ENCODE measurements around the gene ADAMTS2. TPM values are rescaled to one million over a fixed set of nuclear protein-coding genes. Genes with fewer than 3 reads are reported as not detected.

The ADAMTS2 gene
- total and polyA plus RNA-seq, 2 experiments from 2014 or later: 1.6 to 8.1 TPM

DNA sequence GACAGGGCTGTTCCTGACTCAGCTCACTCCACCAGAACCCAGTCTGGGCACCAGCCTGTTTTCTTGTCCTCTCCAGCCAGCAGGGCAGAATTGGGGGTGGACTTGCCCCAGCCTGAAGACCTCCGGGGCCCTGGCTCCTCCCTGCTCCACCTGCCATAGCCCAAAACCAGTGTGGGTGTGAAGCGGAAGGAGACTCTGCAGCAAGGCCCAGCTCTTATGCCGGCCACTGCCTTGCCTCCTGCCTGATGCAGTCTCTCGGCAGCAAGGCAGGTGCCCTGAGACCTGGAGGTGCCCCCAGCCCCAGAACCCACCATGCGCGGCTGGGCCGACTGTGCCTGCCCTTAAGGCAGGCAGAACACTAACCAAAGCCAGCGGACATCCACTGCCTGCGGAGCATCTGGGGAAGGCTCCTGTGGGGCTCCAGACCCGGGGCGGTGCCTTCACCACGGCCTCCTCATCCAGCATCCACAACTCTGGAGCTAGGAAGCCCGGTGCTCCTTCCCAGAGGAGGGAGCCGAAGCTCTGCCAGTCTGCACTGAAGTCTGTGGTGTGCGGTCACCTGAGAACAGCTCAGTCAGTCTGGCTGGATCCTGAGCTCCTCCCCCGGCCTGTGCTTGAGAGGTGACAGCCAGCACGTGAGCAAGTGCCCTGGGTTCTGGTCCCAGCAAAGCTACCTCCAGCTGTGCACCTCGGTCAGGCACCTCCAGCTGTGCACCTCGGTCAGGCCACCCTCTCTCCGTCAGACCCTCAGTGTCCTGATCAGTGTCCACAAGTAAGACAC is 116.7 kb downstream of the ADAMTS2 start (continued):
- TF ChIP-seq, protein P1, sequence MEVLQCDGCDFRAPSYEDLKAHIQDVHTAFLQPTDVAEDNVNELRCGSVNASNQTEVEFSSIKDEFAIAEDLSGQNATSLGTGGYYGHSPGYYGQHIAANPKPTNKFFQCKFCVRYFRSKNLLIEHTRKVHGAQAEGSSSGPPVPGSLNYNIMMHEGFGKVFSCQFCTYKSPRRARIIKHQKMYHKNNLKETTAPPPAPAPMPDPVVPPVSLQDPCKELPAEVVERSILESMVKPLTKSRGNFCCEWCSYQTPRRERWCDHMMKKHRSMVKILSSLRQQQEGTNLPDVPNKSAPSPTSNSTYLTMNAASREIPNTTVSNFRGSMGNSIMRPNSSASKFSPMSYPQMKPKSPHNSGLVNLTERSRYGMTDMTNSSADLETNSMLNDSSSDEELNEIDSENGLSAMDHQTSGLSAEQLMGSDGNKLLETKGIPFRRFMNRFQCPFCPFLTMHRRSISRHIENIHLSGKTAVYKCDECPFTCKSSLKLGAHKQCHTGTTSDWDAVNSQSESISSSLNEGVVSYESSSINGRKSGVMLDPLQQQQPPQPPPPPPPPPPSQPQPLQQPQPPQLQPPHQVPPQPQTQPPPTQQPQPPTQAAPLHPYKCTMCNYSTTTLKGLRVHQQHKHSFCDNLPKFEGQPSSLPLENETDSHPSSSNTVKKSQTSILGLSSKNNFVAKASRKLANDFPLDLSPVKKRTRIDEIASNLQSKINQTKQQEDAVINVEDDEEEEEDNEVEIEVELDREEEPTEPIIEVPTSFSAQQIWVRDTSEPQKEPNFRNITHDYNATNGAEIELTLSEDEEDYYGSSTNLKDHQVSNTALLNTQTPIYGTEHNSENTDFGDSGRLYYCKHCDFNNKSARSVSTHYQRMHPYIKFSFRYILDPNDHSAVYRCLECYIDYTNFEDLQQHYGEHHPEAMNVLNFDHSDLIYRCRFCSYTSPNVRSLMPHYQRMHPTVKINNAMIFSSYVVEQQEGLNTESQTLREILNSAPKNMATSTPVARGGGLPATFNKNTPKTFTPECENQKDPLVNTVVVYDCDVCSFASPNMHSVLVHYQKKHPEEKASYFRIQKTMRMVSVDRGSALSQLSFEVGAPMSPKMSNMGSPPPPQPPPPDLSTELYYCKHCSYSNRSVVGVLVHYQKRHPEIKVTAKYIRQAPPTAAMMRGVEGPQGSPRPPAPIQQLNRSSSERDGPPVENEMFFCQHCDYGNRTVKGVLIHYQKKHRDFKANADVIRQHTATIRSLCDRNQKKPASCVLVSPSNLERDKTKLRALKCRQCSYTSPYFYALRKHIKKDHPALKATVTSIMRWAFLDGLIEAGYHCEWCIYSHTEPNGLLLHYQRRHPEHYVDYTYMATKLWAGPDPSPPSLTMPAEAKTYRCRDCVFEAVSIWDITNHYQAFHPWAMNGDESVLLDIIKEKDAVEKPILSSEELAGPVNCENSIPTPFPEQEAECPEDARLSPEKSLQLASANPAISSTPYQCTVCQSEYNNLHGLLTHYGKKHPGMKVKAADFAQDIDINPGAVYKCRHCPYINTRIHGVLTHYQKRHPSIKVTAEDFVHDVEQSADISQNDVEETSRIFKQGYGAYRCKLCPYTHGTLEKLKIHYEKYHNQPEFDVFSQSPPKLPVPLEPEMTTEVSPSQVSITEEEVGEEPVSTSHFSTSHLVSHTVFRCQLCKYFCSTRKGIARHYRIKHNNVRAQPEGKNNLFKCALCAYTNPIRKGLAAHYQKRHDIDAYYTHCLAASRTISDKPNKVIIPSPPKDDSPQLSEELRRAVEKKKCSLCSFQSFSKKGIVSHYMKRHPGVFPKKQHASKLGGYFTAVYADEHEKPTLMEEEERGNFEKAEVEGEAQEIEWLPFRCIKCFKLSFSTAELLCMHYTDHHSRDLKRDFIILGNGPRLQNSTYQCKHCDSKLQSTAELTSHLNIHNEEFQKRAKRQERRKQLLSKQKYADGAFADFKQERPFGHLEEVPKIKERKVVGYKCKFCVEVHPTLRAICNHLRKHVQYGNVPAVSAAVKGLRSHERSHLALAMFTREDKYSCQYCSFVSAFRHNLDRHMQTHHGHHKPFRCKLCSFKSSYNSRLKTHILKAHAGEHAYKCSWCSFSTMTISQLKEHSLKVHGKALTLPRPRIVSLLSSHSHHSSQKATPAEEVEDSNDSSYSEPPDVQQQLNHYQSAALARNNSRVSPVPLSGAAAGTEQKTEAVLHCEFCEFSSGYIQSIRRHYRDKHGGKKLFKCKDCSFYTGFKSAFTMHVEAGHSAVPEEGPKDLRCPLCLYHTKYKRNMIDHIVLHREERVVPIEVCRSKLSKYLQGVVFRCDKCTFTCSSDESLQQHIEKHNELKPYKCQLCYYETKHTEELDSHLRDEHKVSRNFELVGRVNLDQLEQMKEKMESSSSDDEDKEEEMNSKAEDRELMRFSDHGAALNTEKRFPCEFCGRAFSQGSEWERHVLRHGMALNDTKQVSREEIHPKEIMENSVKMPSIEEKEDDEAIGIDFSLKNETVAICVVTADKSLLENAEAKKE (CRISPR knock-in tag; IDR thresholded peaks at IDR 0.05): no peak

DNA sequence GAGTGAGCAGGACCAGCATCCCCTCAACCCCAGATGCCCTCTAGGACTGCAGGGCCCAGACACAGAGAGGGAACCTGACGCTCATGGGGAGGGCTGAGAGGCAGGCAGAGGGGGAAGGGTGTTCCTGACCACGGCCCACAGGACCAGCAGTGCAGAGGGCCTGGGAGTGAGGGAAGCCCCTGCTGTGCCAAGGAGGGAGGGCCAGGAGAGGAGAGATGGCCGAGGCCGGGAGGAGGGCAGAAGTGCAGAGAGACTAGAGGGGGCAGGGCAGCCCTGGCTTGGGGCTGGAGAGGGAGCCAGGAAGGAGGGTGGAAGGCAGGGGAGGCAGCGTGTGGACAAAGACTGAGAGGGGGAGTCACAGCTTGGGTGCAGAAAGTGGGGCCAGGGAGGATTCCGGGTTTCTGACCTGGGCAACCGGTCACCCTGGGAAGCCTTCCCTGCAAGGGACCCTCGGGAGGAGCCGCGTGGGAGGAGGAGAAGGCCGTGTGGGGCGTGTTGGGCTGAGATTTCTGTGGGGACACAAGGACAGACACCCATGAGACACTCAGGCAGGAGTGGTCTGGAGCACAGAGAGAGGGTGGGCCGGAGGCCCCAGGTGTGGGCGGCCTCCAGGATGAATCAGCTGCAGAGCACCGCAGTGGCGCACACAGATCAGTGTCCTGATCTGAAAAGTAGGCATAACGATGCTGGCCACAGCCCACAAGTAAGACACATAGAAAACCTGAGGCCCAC is 117.5 kb downstream of the ADAMTS2 start:
- no peak overlapping the region for H3K4me3 ChIP-seq
- no peak overlapping the region for H3K4me2 ChIP-seq
- DNase-seq (ENCODE audit: low spot score) (no peak), ATAC-seq (peak; percentile 85)
- Mint-ChIP-seq H3K36me3 (ENCODE audit: low read depth) (peaks cover 26% of the 10 kb centered on the region), H3K27ac (peak overlapping the region; percentile 70; the same call in 1 of the 2 replicates), H3K9me3 (peaks cover 34% of the 10 kb centered on the region), H3K27me3 (ENCODE audit: insufficient read depth, low read depth, poor library complexity) (peaks cover 13% of the 10 kb centered on the region), H3K4me3 (no peak overlapping the region), H3K4me1 (peaks cover 24% of the 10 kb centered on the region)
- no peak overlapping the region for H2AFZ ChIP-seq
- H3K9me2 ChIP-seq (ENCODE audit: insufficient read depth): no peaks in the 10 kb centered on the region
- no peaks in the 10 kb centered on the region for H3K36me3 ChIP-seq (ENCODE audit: insufficient read depth)
- H3K27ac ChIP-seq (ENCODE audit: low read depth): no peak overlapping the region
- no peaks in the 10 kb centered on the region for H4K20me1 ChIP-seq (replicated peaks; ENCODE audit: insufficient read depth)
- H3F3A ChIP-seq (replicated peaks; ENCODE audit: low read depth): 0 out of 2 replicates have a peak, but pooled peaks cover 4% of the 10 kb centered on the region
- no peaks in the 10 kb centered on the region for H3K79me2 ChIP-seq (replicated peaks; ENCODE audit: insufficient read depth)
- H3K4me1 ChIP-seq (ENCODE audit: insufficient read depth): peaks cover 5% of the 10 kb centered on the region
- H3K27me3 ChIP-seq (ENCODE audit: insufficient read depth): no peaks in the 10 kb centered on the region
- TF ChIP-seq EZH2phosphoT487 (IDR thresholded peaks at IDR 0.05; ENCODE audit: unreplicated experiment): no peak
- no peak for TF ChIP-seq ZNF114 (CRISPR knock-in tag; IDR thresholded peaks at IDR 0.05)
- no peak for TF ChIP-seq STAT1 (IDR thresholded peaks at IDR 0.05; ENCODE audit: unreplicated experiment)
- no peak for TF ChIP-seq NANOG (IDR thresholded peaks at IDR 0.05; ENCODE audit: borderline replicate concordance)
- TF ChIP-seq, protein P1 (CRISPR knock-in tag; IDR thresholded peaks at IDR 0.05): no peak
- TF ChIP-seq JUNB (IDR thresholded peaks at IDR 0.05; ENCODE audit: unreplicated experiment): no peak
- no peak for TF ChIP-seq ZNF331 (CRISPR knock-in tag; IDR thresholded peaks at IDR 0.05; ENCODE audit: low read depth)
- no peak for TF ChIP-seq EZH2 (IDR thresholded peaks at IDR 0.05; ENCODE audit: low read depth, unreplicated experiment)

Measured in GM23338 (cell line).